ENCODE data around the gene KDELR3.
A peak's percentile ranks its signal among the peaks of the same experiment; 100 is the strongest.
"Not testable (repeated sequence)": the region's sequence is repeated elsewhere in the genome, so short reads cannot be mapped to it uniquely, and the experiment has no call there.

The KDELR3 gene

DNA sequence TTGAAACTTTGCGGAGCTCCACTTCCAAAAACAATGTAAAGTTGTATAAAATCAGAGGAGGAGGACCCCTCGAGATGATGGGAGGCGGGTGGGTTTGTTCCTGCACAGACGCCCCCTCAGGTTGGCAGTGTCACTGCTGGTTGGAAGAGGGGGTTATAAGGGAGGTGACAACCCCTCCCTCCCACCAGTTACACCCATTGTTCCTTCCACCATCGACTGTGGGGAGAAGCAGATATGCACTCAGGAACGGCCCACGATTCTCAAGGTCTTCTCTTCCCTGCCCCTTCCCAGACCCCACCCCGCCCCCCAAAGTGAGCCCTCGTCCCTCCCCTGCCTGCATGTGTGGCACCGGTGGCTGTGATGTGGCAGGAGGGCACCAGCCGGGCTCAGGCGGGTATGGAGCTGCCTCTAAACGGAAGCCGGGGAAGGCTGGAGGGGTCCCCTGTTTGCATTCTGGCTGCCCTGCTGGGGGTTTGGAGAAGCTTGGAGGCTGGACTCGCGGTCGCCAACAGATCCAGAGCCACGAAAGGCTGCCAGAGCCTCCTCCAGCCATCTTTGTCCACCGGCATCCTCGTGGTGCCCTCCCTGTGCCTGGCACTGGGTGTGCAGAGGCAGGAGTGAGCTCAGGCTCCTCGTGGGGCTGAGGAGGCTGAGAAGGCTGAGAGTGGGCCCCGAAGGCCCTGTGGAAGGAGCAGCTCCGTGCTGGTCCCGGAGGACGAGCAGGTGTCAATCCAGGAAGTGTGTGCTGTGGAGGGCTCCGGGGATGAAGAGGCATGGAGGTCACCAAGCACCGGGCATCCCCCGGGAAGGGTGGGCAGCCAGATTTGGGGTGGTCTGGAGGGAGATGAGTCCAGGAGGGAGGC is 778 bp downstream of the KDELR3 start:
- Histone ChIP-seq H3K9me3 (ENCODE audit: control insufficient read depth, low read length) (no peaks in the 10 kb centered on the region), H3K4me1 (ENCODE audit: control insufficient read depth, insufficient read depth, low read length) (peaks cover 19% of the 10 kb centered on the region), H3K27me3 (ENCODE audit: control insufficient read depth, insufficient read depth, low read length, poor library complexity, severe bottlenecking) (peaks cover 37% of the 10 kb centered on the region), H3K4me3 (ENCODE audit: insufficient read depth, low read depth, low read length) (peak overlapping the region; percentile 48), H3K27ac (ENCODE audit: insufficient read depth, low read depth, low read length, poor library complexity, severe bottlenecking) (no peak overlapping the region), H3K36me3 (ENCODE audit: control insufficient read depth, insufficient read depth, low read length) (no peaks in the 10 kb centered on the region)
- 77% methylated on average over 26 to 28 of the region's 28 CpGs for WGBS, 2 experiments

DNA sequence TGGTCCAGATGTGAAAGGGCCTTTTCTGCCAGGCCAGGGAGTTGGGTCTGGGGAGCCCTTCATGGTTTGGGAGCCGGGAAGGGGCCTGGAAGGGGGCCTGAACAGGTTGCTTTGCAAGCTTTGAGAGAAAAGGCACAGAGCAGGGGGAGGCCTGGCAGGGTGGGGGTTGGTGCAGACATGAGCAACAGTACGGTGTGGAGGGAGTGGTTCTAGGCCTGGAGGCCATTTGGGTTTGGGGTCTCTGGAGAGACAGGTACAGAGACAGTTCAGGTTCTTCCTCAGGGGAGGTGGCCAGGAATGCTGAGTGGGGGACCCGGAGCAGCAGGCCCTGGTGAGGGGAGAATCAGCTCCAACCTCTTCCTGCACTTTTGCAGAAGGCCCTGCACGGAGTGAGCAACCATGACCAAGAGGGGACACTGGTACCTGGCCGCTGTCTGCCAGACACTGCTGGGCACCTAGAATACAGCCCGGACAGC is 1.4 kb downstream of the KDELR3 start:
- 91 to 93% methylated on average over 6 of the region's 6 CpGs for WGBS, 2 experiments
- no peaks in the 10 kb centered on the region for H3K36me3 ChIP-seq (ENCODE audit: control insufficient read depth, insufficient read depth, low read length)
- H3K27me3 ChIP-seq (ENCODE audit: control insufficient read depth, insufficient read depth, low read length, poor library complexity, severe bottlenecking) = peaks cover 37% of the 10 kb centered on the region
- no peaks in the 10 kb centered on the region for H3K9me3 ChIP-seq (ENCODE audit: control insufficient read depth, low read length)
- H3K27ac ChIP-seq (ENCODE audit: insufficient read depth, low read depth, low read length, poor library complexity, severe bottlenecking) = no peak overlapping the region
- H3K4me3 ChIP-seq (ENCODE audit: insufficient read depth, low read depth, low read length) = no peak overlapping the region
- H3K4me1 ChIP-seq (ENCODE audit: control insufficient read depth, insufficient read depth, low read length) = peaks cover 12% of the 10 kb centered on the region

DNA sequence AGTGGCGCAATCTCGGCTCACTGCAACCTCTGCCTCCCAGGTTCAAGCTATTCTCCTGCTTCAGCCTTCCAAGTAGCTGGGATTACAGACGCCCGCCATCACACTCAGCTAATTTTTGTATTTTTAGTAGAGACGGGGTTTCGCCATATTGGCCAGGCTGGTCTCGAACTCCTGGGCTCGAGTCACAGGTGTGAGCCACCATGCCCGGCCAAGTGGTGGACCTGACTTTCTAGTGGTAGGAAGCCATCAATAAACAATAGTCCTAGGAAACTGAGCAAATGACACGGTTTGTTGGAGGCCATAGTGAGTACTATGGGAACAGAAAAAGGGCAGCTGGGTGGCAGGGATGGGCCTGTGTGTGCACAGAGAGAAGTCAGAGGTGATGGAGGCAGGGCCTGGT is 2.3 kb downstream of the KDELR3 start:
- WGBS, 2 experiments = 89 to 95% methylated on average over 10 of the region's 10 CpGs
- not testable (repeated sequence) for H3K4me3 ChIP-seq (ENCODE audit: insufficient read depth, low read depth, low read length); H3K27ac ChIP-seq (ENCODE audit: insufficient read depth, low read depth, low read length, poor library complexity, severe bottlenecking); H3K9me3 ChIP-seq (ENCODE audit: control insufficient read depth, low read length); H3K36me3 ChIP-seq (ENCODE audit: control insufficient read depth, insufficient read depth, low read length)
- peaks cover 12% of the 10 kb centered on the region for H3K4me1 ChIP-seq (ENCODE audit: control insufficient read depth, insufficient read depth, low read length)
- H3K27me3 ChIP-seq (ENCODE audit: control insufficient read depth, insufficient read depth, low read length, poor library complexity, severe bottlenecking) = peaks cover 37% of the 10 kb centered on the region

- Histone ChIP-seq H3K27ac (ENCODE audit: insufficient read depth, low read depth, low read length, poor library complexity, severe bottlenecking) (no peak overlapping the region), H3K36me3 (ENCODE audit: control insufficient read depth, insufficient read depth, low read length) (no peaks in the 10 kb centered on the region), H3K27me3 (ENCODE audit: control insufficient read depth, insufficient read depth, low read length, poor library complexity, severe bottlenecking) (peaks cover 27% of the 10 kb centered on the region), H3K4me1 (ENCODE audit: control insufficient read depth, insufficient read depth, low read length) (peaks cover 12% of the 10 kb centered on the region), H3K4me3 (ENCODE audit: insufficient read depth, low read depth, low read length) (no peak overlapping the region), H3K9me3 (ENCODE audit: control insufficient read depth, low read length) (no peaks in the 10 kb centered on the region)
- WGBS, 2 experiments = 88 to 89% methylated on average over 11 of the region's 11 CpGs
Measured at GRCh38 chr22:38471237-38471636, 3.3 kb downstream of the KDELR3 start.

- 74 to 79% methylated on average over 10 of the region's 10 CpGs for WGBS, 2 experiments
- Histone ChIP-seq H3K4me1 (ENCODE audit: control insufficient read depth, insufficient read depth, low read length) (peaks cover 2% of the 10 kb centered on the region), H3K27ac (ENCODE audit: insufficient read depth, low read depth, low read length, poor library complexity, severe bottlenecking) (no peak overlapping the region), H3K27me3 (ENCODE audit: control insufficient read depth, insufficient read depth, low read length, poor library complexity, severe bottlenecking) (no peaks in the 10 kb centered on the region), H3K9me3 (ENCODE audit: control insufficient read depth, low read length) (no peaks in the 10 kb centered on the region), H3K36me3 (ENCODE audit: control insufficient read depth, insufficient read depth, low read length) (no peaks in the 10 kb centered on the region), H3K4me3 (ENCODE audit: insufficient read depth, low read depth, low read length) (no peak overlapping the region)
Measured at GRCh38 chr22:38474003-38474607, 6.2 kb downstream of the KDELR3 start.

DNA sequence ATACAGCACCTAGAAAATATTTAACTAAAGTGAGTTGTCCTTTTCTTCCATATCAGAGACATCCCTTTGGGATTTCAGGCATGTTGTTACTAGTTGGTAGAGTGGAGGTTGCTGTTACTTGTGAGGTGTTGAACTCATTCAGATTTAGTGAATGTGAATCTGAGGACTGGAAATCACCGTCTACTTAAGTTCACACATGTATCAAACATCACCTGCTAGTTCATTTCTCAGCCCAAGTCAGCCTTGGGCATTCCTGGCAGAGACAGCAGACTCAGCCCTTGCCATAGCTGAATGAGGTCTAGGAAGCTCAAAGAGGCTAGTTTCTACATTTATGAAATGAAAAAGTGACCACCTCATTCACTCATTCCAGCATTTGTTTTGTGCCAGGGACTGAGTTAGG is 9.7 kb downstream of the KDELR3 start:
- no peak overlapping the region for H3K4me3 ChIP-seq (ENCODE audit: insufficient read depth, low read depth, low read length)
- no peak overlapping the region for H3K27ac ChIP-seq (ENCODE audit: insufficient read depth, low read depth, low read length, poor library complexity, severe bottlenecking)
- H3K27me3 ChIP-seq (ENCODE audit: control insufficient read depth, insufficient read depth, low read length, poor library complexity, severe bottlenecking) = no peaks in the 10 kb centered on the region
- WGBS, 2 experiments = 91 to 100% methylated on average over 1 of the region's 1 CpG
- peaks cover 14% of the 10 kb centered on the region for H3K36me3 ChIP-seq (ENCODE audit: control insufficient read depth, insufficient read depth, low read length)
- H3K9me3 ChIP-seq (ENCODE audit: control insufficient read depth, low read length) = no peaks in the 10 kb centered on the region
- H3K4me1 ChIP-seq (ENCODE audit: control insufficient read depth, insufficient read depth, low read length) = no peaks in the 10 kb centered on the region

GRCh38 chr22:38479096-38479837 is 11.4 kb downstream of the KDELR3 start:
- Histone ChIP-seq H3K36me3 (ENCODE audit: control insufficient read depth, insufficient read depth, low read length) (peaks cover 29% of the 10 kb centered on the region), H3K27ac (ENCODE audit: insufficient read depth, low read depth, low read length, poor library complexity, severe bottlenecking) (no peak overlapping the region), H3K9me3 (ENCODE audit: control insufficient read depth, low read length) (no peaks in the 10 kb centered on the region), H3K27me3 (ENCODE audit: control insufficient read depth, insufficient read depth, low read length, poor library complexity, severe bottlenecking) (no peaks in the 10 kb centered on the region), H3K4me3 (ENCODE audit: insufficient read depth, low read depth, low read length) (no peak overlapping the region), H3K4me1 (ENCODE audit: control insufficient read depth, insufficient read depth, low read length) (no peaks in the 10 kb centered on the region)
- 75 to 78% methylated on average over 7 of the region's 7 CpGs for WGBS, 2 experiments

DNA sequence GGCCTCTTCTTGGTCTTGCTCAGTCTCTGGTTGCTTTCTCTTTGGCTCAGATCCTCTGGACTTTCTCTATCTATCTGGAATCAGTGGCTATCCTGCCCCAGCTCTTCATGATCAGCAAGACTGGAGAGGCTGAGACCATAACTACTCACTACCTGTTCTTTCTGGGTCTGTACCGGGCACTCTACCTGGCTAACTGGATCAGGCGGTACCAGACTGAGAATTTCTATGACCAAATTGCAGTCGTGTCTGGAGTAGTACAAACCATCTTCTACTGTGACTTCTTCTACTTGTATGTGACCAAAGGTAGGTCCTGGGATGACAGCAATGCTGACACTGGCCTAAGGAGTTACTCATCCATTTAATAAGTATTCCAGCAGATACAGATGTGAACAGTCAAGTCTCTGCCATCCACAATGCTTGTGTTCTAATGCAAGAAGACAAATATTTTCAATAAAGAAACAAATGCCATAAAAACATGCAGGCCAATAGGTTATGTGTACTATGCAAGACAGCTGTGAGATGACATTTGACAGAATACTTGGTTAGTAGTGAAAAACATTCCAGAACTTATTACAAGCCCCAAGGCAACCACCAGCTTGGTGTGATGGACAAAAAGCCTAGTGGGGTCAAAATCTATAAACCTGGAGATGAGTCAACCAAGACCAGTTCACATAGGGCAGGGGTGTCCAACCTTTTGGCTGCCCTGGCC is 13.4 kb downstream of the KDELR3 start:
- Histone ChIP-seq H3K9me3 (ENCODE audit: control insufficient read depth, low read length) (no peaks in the 10 kb centered on the region), H3K27me3 (ENCODE audit: control insufficient read depth, insufficient read depth, low read length, poor library complexity, severe bottlenecking) (no peaks in the 10 kb centered on the region), H3K27ac (ENCODE audit: insufficient read depth, low read depth, low read length, poor library complexity, severe bottlenecking) (no peak overlapping the region), H3K4me1 (ENCODE audit: control insufficient read depth, insufficient read depth, low read length) (no peaks in the 10 kb centered on the region), H3K4me3 (ENCODE audit: insufficient read depth, low read depth, low read length) (no peak overlapping the region), H3K36me3 (ENCODE audit: control insufficient read depth, insufficient read depth, low read length) (peaks cover 40% of the 10 kb centered on the region)
- WGBS, 2 experiments = 92 to 95% methylated on average over 3 of the region's 3 CpGs

- Histone ChIP-seq H3K4me1 (ENCODE audit: control insufficient read depth, insufficient read depth, low read length) (no peaks in the 10 kb centered on the region), H3K36me3 (ENCODE audit: control insufficient read depth, insufficient read depth, low read length) (peaks cover 45% of the 10 kb centered on the region), H3K27ac (ENCODE audit: insufficient read depth, low read depth, low read length, poor library complexity, severe bottlenecking) (no peak overlapping the region), H3K9me3 (ENCODE audit: control insufficient read depth, low read length) (no peaks in the 10 kb centered on the region), H3K4me3 (ENCODE audit: insufficient read depth, low read depth, low read length) (no peak overlapping the region), H3K27me3 (ENCODE audit: control insufficient read depth, insufficient read depth, low read length, poor library complexity, severe bottlenecking) (no peaks in the 10 kb centered on the region)
- WGBS, 2 experiments = 95 to 97% methylated on average over 8 of the region's 8 CpGs
Measured at GRCh38 chr22:38481871-38482332, 14.0 kb downstream of the KDELR3 start.

Measured in ectodermal cell (in vitro differentiated cells).